HG02973 (cell line): ENCODE results near the gene CUL3.
"Not testable (repeated sequence)": the region's sequence is repeated elsewhere in the genome, so short reads cannot be mapped to it uniquely, and the experiment has no call there.

Experiments used
- ATAC-seq: cut with Tn5 transposase; IDR thresholded peaks from one replicate; pipeline ENCODE4 v1.9.1; 2021; ENCODE audit warnings: moderate library complexity; ENCODE audit not compliant: unreplicated experiment

The CUL3 gene

DNA sequence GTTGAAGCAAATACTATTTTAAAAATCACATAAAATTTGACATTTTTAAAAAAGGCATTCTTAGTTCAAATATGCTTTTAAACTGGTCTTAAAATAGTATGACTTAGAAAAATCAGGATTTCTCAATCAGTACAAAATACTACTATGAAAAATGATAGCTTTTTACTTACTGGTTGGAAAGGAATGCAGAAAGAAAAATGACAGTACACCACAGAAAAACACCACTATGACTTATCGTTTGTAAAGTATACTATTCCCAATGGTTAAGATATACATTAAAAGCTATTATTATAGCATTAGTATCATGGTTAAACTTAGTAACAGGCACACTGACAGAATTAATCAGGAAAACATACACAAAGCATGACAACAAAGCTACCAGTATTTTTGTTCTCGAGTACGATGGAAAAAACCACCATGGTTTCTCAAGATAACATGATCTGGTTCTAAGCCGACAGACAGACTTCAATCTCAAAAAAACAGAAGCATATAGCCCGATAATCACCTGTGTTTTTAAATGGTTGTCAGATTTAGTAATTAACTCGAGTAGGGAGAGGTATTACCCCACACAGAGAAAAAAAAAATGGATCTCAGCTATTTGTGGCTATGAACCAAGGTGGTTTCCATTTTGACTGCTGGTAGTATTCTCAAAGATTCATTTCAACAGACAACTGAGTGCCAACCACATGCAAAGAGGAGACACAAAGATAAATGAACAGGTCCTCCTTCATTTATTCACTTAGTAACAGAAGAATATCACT is 39.1 kb downstream of the CUL3 start:
- peak; percentile 68 for ATAC-seq

DNA sequence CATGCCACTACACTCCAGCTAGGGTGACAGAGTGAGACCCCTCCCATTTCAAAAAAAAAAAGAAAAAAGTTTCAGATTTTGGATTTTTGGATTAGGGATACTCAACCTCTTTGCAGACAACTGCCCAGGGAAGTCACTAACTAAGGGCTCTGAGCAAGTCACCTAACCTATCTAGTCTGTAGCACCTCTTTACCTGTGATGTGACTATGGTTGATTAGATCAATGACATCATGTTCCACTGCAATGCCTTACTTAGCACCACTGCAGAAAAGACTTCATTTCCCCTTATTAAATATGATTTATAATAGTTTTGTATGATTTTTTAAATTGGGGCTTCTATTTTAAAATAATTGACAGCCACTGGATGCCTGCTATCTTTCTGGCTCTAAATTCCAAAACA is 41.2 kb downstream of the CUL3 start:
- no peak for ATAC-seq

DNA sequence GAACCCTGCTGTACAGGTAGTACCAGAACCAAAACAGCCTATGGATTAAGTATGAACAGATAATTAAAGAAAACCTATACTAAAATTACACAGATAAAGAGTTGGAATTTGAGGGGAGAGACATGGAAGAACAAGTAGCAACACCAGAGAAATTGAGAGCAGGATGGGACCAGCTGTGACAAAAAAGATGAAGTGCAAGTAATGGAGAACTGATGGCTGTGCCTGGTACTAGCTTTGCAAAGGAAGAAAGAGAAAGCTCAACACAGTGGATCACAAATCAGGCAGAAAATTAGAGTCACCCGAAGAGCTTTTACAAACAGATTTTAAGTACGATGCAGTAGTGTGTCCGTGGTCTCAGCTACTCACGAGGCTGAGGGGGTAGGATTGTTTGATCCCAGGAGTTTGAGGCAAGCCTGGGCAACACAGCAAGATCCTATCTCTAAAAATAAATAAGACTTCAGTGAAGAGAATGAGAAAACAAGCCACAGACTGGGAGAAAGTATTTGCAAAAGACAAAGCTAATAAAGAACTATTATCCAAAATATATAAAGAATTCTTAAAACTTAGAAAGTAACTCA is 46.5 kb downstream of the CUL3 start:
- no peak for ATAC-seq

DNA sequence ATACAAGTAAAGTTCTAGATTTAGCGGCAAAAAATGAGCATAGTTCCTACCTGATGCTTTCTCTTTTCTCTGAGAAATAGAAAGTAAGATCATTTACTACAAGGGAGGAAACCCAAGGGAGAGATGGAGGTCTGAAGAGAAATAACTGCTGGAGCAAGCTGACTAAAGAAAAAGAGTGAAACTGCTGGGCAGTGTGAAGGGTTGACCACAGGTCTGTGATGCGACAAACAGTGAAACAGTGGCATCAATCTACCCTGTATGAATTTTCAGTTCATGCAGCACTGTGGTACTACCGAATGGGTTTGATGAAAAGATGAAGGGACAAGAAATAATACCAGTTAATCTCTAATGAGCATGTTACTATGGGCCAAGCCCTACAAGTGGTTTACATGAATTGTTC is 52.2 kb downstream of the CUL3 start:
- peak; percentile 79 for ATAC-seq

DNA sequence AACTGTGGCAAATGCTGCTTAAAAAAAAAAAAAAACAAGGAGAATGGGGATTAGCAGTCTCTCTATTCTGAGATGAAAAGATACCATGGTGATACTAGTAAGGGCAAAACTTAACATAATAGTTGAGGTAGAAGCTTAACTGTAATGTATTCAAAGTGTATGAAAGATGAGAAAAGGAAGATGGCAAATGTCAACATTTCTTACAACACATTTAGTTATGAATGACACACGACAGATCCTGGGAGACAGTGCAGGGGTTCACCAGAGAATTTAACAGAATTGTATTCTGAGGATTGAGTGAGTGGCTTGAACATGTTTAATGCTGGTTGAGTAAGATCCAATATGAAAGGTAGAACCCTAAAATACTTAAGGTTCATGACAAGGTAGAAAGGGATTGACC is 52.7 kb downstream of the CUL3 start:
- peak; percentile 15 for ATAC-seq

DNA sequence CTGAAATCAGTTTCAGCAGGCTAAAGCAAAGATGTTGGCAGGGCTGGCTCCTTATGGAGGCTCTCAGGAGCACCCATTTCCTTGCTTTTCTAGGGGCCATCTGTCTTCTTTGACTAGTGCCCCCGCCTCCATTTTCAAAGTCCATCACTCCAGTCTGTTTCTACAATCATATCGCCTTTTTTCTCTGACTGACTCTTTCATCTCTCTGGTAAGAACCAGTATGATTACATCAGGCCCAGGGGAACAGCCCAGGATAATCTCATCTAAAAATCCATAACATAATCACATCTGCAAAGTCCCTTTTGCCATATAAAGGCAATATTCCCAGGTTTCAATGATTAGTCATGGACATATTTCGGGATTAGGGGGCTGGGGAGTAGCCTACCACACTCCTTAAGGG is 57.0 kb downstream of the CUL3 start:
- no peak for ATAC-seq

DNA sequence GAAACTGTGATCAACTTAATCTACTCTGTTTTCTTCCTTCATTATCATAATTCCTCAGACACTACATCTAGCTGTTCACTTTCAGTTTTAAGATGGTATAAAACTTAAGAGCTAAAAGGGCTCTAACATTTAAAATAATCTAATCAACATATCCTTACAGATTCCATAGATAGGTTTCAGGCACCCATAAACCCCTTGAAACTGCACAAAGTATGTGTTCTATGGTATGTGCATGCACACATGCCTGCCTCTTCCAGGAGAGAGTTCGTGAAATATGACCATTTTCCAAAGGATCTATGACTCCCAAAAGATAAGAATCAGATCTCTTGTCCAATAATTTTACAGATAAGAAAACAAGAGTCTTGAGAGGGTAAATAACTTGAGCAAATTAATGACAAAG is 59.4 kb downstream of the CUL3 start:
- no peak for ATAC-seq

DNA sequence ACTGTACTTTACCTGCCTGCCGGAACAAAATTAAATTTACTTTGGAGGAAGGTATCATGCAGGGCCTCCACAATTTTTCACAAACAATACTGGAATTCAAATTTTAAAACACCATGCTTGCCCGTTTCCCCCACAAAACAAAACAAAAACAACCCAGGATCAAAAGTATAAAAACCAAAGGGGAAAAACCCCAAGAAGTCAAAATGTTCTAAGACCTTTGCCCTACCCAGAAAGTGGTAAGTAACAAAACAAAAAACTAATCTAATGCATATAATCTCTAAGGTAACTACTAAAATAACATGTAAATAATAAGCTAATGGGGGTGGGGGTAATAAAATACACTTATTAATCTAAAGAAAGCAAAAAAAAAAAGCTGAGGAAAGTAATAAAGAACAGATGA is 60.5 kb downstream of the CUL3 start:
- no peak for ATAC-seq

DNA sequence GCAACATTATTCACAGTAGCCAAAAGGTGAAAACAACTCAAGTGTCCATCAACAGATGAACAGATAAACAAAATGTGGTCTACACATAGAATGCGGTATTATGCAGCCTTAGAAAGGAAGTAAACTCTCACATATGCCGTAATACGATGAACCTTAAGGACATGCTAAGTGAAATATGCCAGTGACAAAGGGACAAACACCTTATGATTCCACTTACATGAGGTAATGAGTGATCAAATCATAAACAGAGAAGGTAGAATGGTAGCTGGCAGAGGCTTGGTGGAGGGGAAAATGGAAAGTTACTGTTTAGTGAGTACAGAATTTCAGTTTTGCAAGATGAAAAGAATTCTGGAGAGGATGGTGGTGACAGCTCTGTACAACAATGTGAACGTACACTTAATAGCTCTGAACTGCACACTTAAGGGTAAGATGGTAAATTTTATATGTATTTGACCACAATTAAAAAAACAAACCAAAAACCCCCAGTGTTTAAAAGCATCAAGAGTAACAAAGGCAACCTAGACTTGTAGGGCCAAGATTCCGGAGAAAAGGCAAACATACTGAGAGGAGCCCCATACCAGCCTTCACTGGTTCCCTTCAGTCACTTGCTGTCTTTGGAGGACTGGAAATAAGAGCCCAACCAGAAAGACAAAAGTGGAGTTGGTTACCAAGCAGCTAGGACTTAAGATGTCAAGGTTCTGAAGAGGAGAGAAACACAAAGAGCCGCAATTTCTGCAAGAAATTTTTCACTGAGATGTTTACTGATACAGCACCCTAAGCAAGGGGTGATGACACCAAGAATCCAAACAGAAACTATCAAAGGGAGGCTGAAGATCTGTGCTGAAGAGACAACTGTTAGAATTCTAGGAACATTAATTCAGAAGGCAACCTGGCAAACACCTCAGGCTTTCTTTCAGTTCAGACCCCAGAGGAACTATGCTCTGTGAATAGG is 61.3 kb downstream of the CUL3 start:
- ATAC-seq = peak; percentile 24

DNA sequence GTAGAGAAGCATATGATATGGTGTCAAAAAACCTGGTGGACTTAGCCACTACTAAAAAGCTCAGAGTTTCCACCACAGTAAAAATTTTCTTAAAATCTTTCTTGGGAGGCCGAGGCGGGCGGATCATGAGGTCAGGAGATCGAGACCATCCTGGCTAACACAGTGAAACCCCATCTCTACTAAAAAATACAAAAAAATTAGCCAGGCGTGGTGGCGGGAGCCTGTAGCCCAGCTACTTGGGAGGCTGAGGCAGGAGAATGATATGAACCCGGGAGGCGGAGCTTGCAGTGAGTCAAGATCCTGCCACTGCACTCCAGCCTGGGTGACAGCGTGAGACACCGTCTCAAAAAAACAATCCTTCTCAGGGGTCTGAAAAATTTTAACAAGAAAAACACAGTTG is 62.7 kb downstream of the CUL3 start:
- not testable (repeated sequence) for ATAC-seq

DNA sequence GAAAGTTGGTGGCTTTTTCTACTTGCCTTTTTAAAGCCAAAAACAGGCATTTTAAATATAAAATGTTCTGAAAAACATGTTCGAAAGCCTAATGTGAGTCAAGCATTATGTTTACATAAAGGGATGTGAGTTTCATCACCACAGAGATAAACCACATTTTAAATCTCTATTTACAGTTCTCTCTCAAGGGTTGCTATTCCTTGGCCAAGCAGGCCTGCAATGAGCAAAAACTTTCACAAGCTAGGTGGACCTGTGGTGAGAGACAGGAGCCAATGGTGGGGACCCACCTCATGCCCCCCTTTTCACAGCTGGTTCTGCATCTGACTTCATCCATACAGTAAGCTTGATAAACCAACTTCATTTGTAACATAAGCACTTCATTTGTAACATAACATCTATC is 65.1 kb downstream of the CUL3 start:
- peak; percentile 65 for ATAC-seq

DNA sequence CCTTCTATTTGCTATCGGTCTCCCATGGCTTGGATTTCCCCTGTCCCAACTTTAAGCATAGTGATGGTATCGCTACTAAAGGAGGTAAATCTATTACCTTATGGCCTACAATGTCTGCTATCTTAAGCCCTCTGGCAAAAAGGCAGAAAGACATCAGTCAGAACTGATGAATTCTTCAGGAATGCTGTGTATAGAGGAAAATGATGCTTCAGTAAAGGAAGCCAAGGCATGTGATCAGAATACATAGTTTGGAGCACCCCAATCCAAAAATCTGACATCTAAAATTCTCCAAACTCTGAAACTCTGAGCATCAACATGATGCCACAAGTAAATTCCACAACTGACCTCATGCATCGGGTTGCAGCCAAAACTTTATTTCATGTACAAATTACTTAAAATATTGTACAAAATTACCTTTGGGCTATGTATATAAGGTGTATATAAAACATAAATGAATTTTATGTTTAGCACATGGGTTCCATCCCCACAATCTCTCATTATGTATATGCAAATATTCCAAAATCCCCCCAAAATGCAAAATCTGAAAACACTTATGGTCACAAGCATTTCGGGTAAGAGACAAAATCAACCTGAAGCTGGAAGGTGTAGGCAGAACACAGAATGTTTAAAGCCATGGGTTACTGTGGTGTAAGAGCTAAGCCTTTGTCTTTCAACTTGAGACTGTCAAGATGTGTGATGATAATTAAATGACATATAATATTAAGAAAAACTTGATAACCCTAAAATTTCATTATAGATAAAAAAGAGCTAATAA is 66.2 kb downstream of the CUL3 start:
- ATAC-seq = no peak

DNA sequence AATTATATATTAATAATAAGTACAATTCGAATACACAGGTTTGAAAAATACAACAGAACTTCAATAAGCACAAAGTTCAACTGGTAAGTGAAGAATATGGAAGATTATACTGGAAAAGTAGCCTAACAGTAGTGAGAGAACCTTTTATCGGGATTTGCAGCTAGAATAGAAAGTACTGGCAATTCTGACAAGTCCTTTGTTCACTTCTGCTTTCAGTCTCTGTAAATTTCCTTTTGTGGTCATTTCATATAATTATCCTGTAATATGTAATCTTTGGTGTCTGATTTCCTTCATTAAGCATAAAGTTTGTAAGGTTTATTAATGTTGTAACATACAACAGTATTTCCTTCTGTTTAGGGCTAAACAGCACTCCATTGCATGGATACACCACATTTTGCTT is 67.2 kb downstream of the CUL3 start:
- no peak for ATAC-seq

DNA sequence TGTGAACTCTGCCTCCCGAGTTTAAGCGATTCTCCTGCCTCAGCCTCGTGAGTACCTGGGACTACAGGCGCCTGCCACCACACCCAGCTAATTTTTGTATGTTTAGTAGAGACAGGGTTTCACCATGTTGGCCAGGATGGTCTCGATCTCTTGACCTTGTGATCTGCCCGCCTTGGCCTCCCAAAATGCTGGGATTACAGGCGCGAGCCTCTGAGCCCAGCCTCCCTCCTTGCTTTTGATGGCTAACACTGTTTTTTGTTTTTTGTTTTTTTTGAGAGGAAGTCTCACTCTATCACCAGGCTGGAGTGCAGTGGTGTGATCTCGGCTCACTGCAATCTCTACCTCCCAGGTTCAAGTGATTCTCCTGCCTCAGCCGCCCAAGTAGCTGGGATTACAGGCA is 68.8 kb downstream of the CUL3 start:
- not testable (repeated sequence) for ATAC-seq

DNA sequence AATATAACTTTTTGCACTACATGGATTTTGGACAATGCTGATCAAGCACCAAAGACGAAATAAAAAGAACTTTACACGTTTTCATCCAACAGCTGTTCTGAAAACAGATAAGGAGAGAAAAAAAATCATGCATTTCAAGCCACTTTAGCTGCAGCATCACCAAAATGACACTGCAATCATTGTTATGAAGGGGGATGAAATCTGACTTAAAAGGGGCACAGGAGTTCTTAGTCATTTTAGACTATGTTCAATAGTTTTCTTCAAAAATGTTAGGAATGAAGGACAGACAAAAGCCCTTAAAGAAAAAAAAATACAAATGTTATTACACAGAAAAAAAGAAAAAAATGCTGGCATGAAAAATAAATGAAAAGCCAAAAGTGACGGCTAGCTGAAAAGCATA is 71.2 kb downstream of the CUL3 start:
- no peak for ATAC-seq

DNA sequence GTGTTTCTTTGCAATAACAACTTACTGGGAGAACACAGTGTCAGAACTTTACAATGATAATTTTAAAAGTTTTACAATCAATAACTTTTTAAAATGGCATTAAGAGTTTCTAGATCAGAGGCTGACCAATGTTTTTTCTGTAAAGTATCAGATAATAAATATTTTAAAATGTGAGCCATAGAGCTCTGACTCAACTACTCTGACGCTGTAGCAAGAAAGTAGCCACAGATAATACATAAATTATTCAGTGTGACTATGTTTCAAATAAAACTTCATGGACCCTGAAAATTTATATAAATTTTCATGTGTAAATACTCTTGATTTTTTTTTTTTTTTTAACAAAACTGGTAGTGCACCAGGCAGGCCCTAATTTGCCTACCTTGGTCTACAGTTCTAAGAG is 77.4 kb downstream of the CUL3 start:
- ATAC-seq = no peak

DNA sequence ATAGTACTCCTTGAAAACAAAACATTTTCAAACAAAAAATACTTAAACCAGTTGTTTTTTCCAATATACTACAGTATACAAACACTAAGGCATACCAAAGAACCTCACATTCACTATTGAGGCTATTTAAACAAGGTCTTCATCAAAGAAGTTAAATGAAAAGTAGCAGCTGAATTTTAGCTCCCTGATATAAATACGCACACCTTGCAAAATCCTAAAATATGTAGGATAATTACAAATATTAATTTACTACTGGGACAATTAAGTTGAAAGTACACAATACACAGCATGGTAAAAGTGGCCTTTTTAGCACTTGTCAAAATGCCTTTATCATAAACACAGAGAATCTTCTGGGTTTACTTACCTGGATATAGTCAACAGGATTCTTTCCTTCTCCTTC is 78.7 kb downstream of the CUL3 start:
- ATAC-seq = no peak

DNA sequence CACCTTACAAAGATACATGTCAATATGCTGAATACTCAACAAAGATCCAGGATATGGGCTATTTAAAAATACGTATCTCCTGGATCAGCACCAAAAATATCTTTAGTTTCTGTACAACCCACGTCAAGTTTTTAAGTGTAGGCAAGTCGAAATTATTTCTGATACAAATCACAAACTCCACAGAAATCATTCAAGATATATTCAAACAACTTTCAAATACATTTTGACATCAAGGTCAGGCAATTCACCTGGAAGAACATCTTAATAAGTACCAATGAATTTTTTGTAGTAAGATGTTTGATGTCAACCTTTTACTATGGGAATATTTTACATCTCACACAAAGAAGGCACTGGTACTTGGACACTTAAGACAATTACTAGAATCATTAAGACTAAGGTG is 86.2 kb downstream of the CUL3 start:
- ATAC-seq = no peak

DNA sequence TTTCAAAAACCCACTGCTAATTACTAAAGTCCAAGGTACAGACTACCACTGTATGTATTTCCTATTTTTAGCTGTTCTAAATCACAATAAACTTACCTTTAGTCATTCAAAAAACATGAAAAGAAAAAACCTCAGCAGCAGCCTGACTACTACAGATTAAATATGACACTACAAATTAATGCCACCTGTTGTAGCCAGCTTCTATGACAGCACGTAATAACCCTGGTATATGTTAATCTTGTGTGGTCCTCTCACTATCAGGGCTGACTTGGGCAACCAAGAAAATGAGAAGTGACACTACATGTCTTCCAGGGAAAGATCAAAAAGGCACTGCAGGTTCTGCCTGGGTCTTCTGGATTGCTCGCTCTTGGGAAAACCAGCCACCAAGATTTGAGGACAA is 92.6 kb downstream of the CUL3 start:
- no peak for ATAC-seq

DNA sequence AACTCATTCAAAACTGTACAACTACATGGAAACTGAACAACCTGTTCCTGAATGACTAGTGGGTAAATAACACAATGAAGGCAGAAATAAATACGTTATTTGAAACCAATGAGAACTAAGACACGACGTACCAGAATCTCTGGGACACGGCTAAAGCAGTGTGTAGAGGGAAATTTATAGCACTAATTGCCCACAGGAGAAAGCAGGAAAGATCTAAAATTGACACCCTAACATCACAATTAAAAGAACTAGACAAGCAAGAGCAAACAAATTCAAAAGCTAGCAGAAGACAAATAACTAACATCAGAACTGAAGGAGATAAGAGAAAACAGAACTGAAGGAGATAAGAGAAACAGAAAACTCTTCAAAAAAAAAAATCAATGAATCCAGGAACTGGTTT is 97.2 kb downstream of the CUL3 start:
- not testable (repeated sequence) for ATAC-seq
